Liver (tissue), 9 donors: Measurements from ENCODE around the gene PEX14. TPM values are rescaled to one million over a fixed set of nuclear protein-coding genes. Genes with fewer than 3 reads are reported as not detected.

ENCODE experiments used
- DNase-seq: peaks from one replicate; pipeline ENCODE4 v3.0.0-alpha.2; 2017; ENCODE audit warnings: low spot score
- H3K27ac ChIP-seq, 2 donors: one replicate each; pipeline ENCODE4 v1.7.0; 2013; ENCODE audit warnings: inconsistent platforms in 2 of 2, low read length in 2 of 2, control low read depth in 1 of 2, low read depth in 1 of 2, mild to moderate bottlenecking in 1 of 2
- H3K27me3 ChIP-seq, 4 donors: one replicate each; pipeline versions ENCODE4 v1.6.1 to v1.7.0; 2013; ENCODE audit warnings: low read length in 3 of 4, inconsistent platforms in 1 of 4, mild to moderate bottlenecking in 1 of 4, moderate library complexity in 1 of 4; ENCODE audit not compliant: control insufficient read depth in 4 of 4, insufficient read depth in 4 of 4
- H3K36me3 ChIP-seq, 4 donors: one replicate each; pipeline versions ENCODE4 v1.6.1 to v1.7.0; 2013; ENCODE audit warnings: low read length in 3 of 4, mild to moderate bottlenecking in 3 of 4, low read depth in 1 of 4, moderate library complexity in 1 of 4; ENCODE audit not compliant: control insufficient read depth in 4 of 4, insufficient read depth in 3 of 4
- H3K4me1 ChIP-seq, 4 donors: one replicate each; pipeline versions ENCODE4 v1.6.1 to v1.7.0; 2013; ENCODE audit warnings: low read length in 3 of 4, mild to moderate bottlenecking in 3 of 4, moderate library complexity in 1 of 4; ENCODE audit not compliant: control insufficient read depth in 4 of 4, insufficient read depth in 4 of 4
- H3K4me3 ChIP-seq, 3 donors: one replicate each; pipeline versions ENCODE4 v1.6.1 to v1.7.0; 2013; ENCODE audit warnings: low read length in 3 of 3, control low read depth in 1 of 3, low read depth in 1 of 3, mild to moderate bottlenecking in 1 of 3
- H3K9ac ChIP-seq, 2 donors: one replicate each; pipeline ENCODE4 v1.7.0; 2013; ENCODE audit warnings: low read length in 2 of 2, mild to moderate bottlenecking in 2 of 2, moderate library complexity in 2 of 2, control low read depth in 1 of 2, low read depth in 1 of 2
- H3K9me3 ChIP-seq, 4 donors: one replicate each; pipeline versions ENCODE4 v1.6.1 to v1.7.0; 2013; ENCODE audit warnings: low read length in 3 of 4; ENCODE audit not compliant: control insufficient read depth in 4 of 4
- CTCF ChIP-seq: fragments of 150-350 bp; IDR thresholded peaks from 2 replicates; pipeline ENCODE4 v1.5.1; 2017; ENCODE audit warnings: improper control_type of control experiment, low read depth, low read length; ENCODE audit not compliant: missing input control
- EGR1 ChIP-seq, 2 donors: IDR thresholded peaks; 2 replicates each; pipeline ENCODE4 v1.6.1; 2016 to 2018; ENCODE audit warnings: antibody characterized with exemption in 2 of 2, low read depth in 2 of 2
- FOXA1 ChIP-seq: IDR thresholded peaks from 2 replicates; pipeline ENCODE4 v1.6.1; 2016; ENCODE audit warnings: antibody characterized with exemption
- FOXA2 ChIP-seq: IDR thresholded peaks from 2 replicates; pipeline ENCODE4 v1.6.1; 2016; ENCODE audit warnings: antibody characterized with exemption
- GABPA ChIP-seq, 2 donors: IDR thresholded peaks in 1 of 2; conservative IDR thresholded peaks in 1 of 2; 2 replicates each; pipeline ENCODE4 v1.6.1; 2016; ENCODE audit warnings: antibody characterized with exemption in 2 of 2, mild to moderate bottlenecking in 1 of 2, moderate library complexity in 1 of 2
- HNF4A ChIP-seq, 2 donors: conservative IDR thresholded peaks; 2 replicates each; pipeline ENCODE4 v1.6.1; 2016; ENCODE audit warnings: antibody characterized with exemption in 2 of 2, mild to moderate bottlenecking in 2 of 2
- HNF4G ChIP-seq: IDR thresholded peaks from 2 replicates; pipeline ENCODE4 v1.6.1; 2016; ENCODE audit warnings: antibody characterized with exemption
- JUND ChIP-seq, 2 donors: IDR thresholded peaks; 2 replicates each; pipeline ENCODE4 v1.6.1; 2016; ENCODE audit warnings: antibody characterized with exemption in 2 of 2
- NR2F2 ChIP-seq: IDR thresholded peaks from 2 replicates; pipeline ENCODE4 v1.6.1; 2016; ENCODE audit warnings: antibody characterized with exemption
- RAD21 ChIP-seq, 2 donors: IDR thresholded peaks; 2 replicates each; pipeline ENCODE4 v1.6.1; 2016; ENCODE audit warnings: antibody characterized with exemption in 2 of 2, mild to moderate bottlenecking in 2 of 2
- REST ChIP-seq: IDR thresholded peaks from 2 replicates; pipeline ENCODE4 v1.6.1; 2016; ENCODE audit warnings: antibody characterized with exemption, mild to moderate bottlenecking
- RXRA ChIP-seq, 2 donors: IDR thresholded peaks; 2 replicates each; pipeline ENCODE4 v1.6.1; 2017 to 2018; ENCODE audit warnings: antibody characterized with exemption in 2 of 2, mild to moderate bottlenecking in 1 of 2
- SP1 ChIP-seq: IDR thresholded peaks from 2 replicates; pipeline ENCODE4 v1.6.1; 2018; ENCODE audit warnings: antibody characterized with exemption, mild to moderate bottlenecking
- TAF1 ChIP-seq: conservative IDR thresholded peaks from 2 replicates; pipeline ENCODE4 v1.6.1; 2016; ENCODE audit warnings: antibody characterized with exemption, mild to moderate bottlenecking
- YY1 ChIP-seq: IDR thresholded peaks from 2 replicates; pipeline ENCODE4 v1.6.1; 2016; ENCODE audit warnings: antibody characterized with exemption, mild to moderate bottlenecking
- ZBTB33 ChIP-seq: IDR thresholded peaks from 2 replicates; pipeline ENCODE4 v1.6.1; 2016; ENCODE audit warnings: antibody characterized with exemption
- WGBS: extraction: QIAGEN DNeasy Blood & Tissue Kit; methylation state at CpG from one replicate; pipeline ENCODE4 v1.1.7; 2013; 5-methylcytosine and 5-hydroxymethylcytosine counted together
- polyA plus RNA-seq, 2 donors: library from polyadenylated mRNA; stranded (reverse) in 1 of 2; unstranded in 1 of 2; fragments of 200-250 nt in 1 of 2; fragments of >200 nt in 1 of 2; fragmentation: Nextera tagmentation in 1 of 2; extraction: Ambion mirVana in 1 of 2; gene quantifications; one replicate each; pipeline versions ENCODE4 v1.2.1 to v1.2.3, GENCODE V29; 2013 to 2015
- total RNA-seq, 2 donors: library from RNA; depleted of rRNA; stranded (reverse); fragments of >200 nt; gene quantifications; one replicate each; pipeline ENCODE4 v1.2.3, GENCODE V29; 2014
- TF ChIP-seq, protein P1 (sequence below): IDR thresholded peaks from 2 replicates; pipeline ENCODE4 v1.6.1; 2016; ENCODE audit warnings: antibody characterized with exemption
- TF ChIP-seq, protein P2 (sequence below): IDR thresholded peaks from 2 replicates; pipeline ENCODE4 v1.6.1; 2016; ENCODE audit warnings: antibody characterized with exemption
- donor health status: healthy.
- donor health status: healthy.
- donor health status: healthy.
- donor health status: healthy.
- donor health status: healthy.

The PEX14 gene
- total and polyA plus RNA-seq, 4 donors, result 7.1 to 16.1 (median 11.7) TPM

- Histone ChIP-seq H3K4me1 (peaks cover 14 to 67% (median 52%) of the 10 kb centered on the region in 4 donors), H3K36me3 (no peaks in the 10 kb centered on the region), H3K9me3 (no peaks in the 10 kb centered on the region), H3K27me3 (no peaks in the 10 kb centered on the region), H3K4me3 (no peak overlapping the region), H3K27ac (no peak overlapping the region), H3K9ac (no peak overlapping the region)
- TF ChIP-seq, protein P1, sequence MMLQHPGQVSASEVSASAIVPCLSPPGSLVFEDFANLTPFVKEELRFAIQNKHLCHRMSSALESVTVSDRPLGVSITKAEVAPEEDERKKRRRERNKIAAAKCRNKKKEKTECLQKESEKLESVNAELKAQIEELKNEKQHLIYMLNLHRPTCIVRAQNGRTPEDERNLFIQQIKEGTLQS, result no peak
- TF ChIP-seq YY1, result no peak
- TF ChIP-seq ZBTB33, result no peak
- TF ChIP-seq FOXA2, result no peak
- TF ChIP-seq JUND (IDR thresholded peaks at IDR 0.05), result no peak
- no peak for TF ChIP-seq EGR1 (IDR thresholded peaks at IDR 0.05; ENCODE audit: low read depth in 2 of 2)
- no peak for TF ChIP-seq FOXA1
- TF ChIP-seq, protein P2, sequence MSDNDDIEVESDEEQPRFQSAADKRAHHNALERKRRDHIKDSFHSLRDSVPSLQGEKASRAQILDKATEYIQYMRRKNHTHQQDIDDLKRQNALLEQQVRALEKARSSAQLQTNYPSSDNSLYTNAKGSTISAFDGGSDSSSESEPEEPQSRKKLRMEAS, result no peak
- peak; percentile 58 to 73 for TF ChIP-seq RXRA (IDR thresholded peaks at IDR 0.05)
- no peak for TF ChIP-seq NR2F2
- no peak for TF ChIP-seq TAF1
- peak; percentile 48 for TF ChIP-seq HNF4G
- TF ChIP-seq SP1, result no peak
- peak; percentile 92 for TF ChIP-seq CTCF
- no peak for TF ChIP-seq GABPA (IDR thresholded peaks at IDR 0.05 in 1 of 2, conservative IDR thresholded peaks at IDR 0.05 in 1 of 2)
- TF ChIP-seq HNF4A (conservative IDR thresholded peaks at IDR 0.05), result peak; percentile 71 to 83
- TF ChIP-seq RAD21 (IDR thresholded peaks at IDR 0.05), result peak; percentile 91 to 93
- no peak for TF ChIP-seq REST
- no peak for DNase-seq
- WGBS, result 66% methylated on average over 17 of the region's 17 CpGs
These were observed 32.5 kb downstream of the PEX14 start for GRCh38 chr1:10507111-10507879.
